Osteocyte (in vitro differentiated cells): ENCODE measurements around the gene MEF2A. TPM values are rescaled to one million over a fixed set of nuclear protein-coding genes. Genes with fewer than 3 reads are reported as not detected.
"Not testable (repeated sequence)": the region's sequence is repeated elsewhere in the genome, so short reads cannot be mapped to it uniquely, and the experiment has no call there.

ENCODE experiments used
- DNase-seq: peaks from one replicate; pipeline ENCODE4 v3.0.0; 2021; ENCODE audit warnings: mixed read lengths; ENCODE audit not compliant: unreplicated experiment; ENCODE audit errors: extremely low spot score
- H3K27ac Mint-ChIP-seq: one replicate; pipeline ENCODE4 v1.8.0; 2021; ENCODE audit warnings: mild to moderate bottlenecking, mixed read lengths; ENCODE audit not compliant: unreplicated experiment
- H3K27me3 Mint-ChIP-seq: one replicate; pipeline ENCODE4 v1.8.0; 2021; ENCODE audit warnings: mixed read lengths; ENCODE audit not compliant: unreplicated experiment
- H3K36me3 Mint-ChIP-seq: one replicate; pipeline ENCODE4 v1.8.0; 2021; ENCODE audit warnings: mixed read lengths; ENCODE audit not compliant: unreplicated experiment
- H3K4me1 Mint-ChIP-seq: one replicate; pipeline ENCODE4 v1.8.0; 2021; ENCODE audit warnings: mixed read lengths; ENCODE audit not compliant: unreplicated experiment
- H3K4me3 Mint-ChIP-seq: one replicate; pipeline ENCODE4 v1.8.0; 2021; ENCODE audit warnings: mild to moderate bottlenecking, moderate library complexity, mixed read lengths; ENCODE audit not compliant: unreplicated experiment
- H3K9me3 Mint-ChIP-seq: one replicate; pipeline ENCODE4 v1.8.0; 2021; ENCODE audit warnings: mixed read lengths; ENCODE audit not compliant: unreplicated experiment
- total RNA-seq: library from RNA; stranded (reverse); gene quantifications from 2 replicates; pipeline ENCODE4 v1.2.1, GENCODE V29; 2021
- TF ChIP-seq, protein P1 (sequence below): fragments of 200-600 bp; sonication (generic); IDR thresholded peaks from 2 replicates; pipeline ENCODE4 v1.5.0; 2021; ENCODE audit warnings: antibody characterized with exemption, mild to moderate bottlenecking, moderate library complexity

MEF2A gene
- total RNA-seq, 1 donor from 2014 or later = 97.8 TPM

DNA sequence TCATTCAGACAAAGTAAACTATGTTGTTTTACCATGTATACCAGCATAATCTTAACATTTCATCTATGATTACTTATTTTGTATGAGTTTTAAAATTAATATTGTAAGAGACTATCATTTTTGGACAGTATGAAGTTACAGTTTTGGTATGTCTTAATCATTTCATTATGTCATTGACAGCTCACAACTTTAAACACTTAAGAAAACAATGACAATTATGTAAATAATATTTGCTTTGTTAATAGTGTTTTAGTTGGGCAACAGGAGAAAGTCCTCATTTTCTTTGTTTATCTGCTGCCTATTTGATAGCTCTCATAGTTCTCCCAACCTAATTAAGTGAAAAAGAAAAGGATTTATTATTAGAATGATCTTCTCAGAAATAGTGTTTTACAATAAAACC lies 80.2 kb downstream of the MEF2A start:
- Mint-ChIP-seq H3K36me3 (peaks cover 49% of the 10 kb centered on the region), H3K27me3 (no peaks in the 10 kb centered on the region), H3K4me1 (peaks cover 18% of the 10 kb centered on the region), H3K27ac (no peak overlapping the region), H3K4me3 (no peak overlapping the region), H3K9me3 (peaks cover 7% of the 10 kb centered on the region)
- TF ChIP-seq, protein P1, sequence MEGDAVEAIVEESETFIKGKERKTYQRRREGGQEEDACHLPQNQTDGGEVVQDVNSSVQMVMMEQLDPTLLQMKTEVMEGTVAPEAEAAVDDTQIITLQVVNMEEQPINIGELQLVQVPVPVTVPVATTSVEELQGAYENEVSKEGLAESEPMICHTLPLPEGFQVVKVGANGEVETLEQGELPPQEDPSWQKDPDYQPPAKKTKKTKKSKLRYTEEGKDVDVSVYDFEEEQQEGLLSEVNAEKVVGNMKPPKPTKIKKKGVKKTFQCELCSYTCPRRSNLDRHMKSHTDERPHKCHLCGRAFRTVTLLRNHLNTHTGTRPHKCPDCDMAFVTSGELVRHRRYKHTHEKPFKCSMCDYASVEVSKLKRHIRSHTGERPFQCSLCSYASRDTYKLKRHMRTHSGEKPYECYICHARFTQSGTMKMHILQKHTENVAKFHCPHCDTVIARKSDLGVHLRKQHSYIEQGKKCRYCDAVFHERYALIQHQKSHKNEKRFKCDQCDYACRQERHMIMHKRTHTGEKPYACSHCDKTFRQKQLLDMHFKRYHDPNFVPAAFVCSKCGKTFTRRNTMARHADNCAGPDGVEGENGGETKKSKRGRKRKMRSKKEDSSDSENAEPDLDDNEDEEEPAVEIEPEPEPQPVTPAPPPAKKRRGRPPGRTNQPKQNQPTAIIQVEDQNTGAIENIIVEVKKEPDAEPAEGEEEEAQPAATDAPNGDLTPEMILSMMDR = no peak
- no peak for DNase-seq

DNA sequence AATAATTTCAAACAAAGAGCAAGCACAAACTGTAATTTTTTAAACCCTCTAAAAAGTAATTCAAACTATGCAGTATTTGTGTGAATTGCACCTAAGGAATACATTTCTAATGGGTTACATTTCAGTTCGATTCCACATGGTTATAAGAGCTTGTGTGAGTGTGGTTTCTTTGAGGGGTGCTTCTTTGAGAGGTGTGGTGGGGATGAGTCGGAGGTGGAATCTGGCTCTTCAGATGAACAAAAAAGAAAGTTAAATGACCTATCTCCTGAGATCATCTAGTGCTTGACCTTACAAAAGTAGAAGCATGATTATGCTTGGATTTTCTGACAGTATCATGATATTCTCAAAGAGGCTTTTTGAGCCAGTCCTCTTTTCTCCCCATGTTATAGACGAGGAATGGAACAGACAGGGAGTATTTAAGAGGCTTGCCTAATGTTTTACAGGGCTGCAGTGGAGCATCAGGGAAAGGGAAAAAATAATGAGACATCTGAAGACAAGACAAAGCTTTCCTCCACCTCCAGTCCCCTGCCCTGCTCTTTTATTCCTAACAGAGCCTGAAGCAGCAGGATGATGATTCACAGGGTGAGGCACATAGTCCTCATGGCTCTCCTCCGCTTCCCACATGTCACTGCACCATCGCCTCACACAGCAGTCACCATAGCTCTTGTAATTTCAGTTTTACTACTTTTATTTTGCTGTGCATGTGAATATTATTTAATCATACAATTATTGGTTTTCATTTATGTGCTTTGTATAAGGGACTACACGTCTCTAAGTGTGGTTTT lies 85.4 kb downstream of the MEF2A start:
- peaks cover 10% of the 10 kb centered on the region for H3K4me1 Mint-ChIP-seq
- no peak overlapping the region for H3K27ac Mint-ChIP-seq
- H3K27me3 Mint-ChIP-seq = no peaks in the 10 kb centered on the region
- no peak overlapping the region for H3K4me3 Mint-ChIP-seq
- H3K36me3 Mint-ChIP-seq = peaks cover 38% of the 10 kb centered on the region
- H3K9me3 Mint-ChIP-seq = peaks cover 6% of the 10 kb centered on the region
- TF ChIP-seq, protein P1 = no peak
- no peak for DNase-seq

DNA sequence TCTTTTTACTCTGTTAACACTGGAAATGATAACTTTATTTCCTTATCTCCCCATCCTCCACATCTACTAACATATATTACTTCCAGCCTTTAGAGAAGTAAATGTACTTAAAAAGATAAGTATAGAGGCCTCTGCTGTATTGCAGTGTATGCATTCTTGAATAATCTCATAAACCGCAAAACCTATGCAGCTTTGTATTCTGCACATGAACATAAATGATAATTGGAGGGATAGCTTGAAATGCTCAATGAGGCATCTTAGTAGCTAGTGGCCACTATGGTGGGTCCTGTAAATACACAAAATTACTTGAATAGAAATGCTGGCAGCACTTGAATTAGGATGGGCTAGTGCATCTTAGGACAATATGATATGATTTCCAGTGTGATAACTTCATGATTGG lies 90.4 kb downstream of the MEF2A start:
- Mint-ChIP-seq H3K27ac (no peak overlapping the region), H3K36me3 (peaks cover 51% of the 10 kb centered on the region), H3K4me1 (peaks cover 10% of the 10 kb centered on the region), H3K4me3 (no peak overlapping the region), H3K9me3 (no peaks in the 10 kb centered on the region), H3K27me3 (no peaks in the 10 kb centered on the region)
- TF ChIP-seq, protein P1 = no peak
- no peak for DNase-seq

DNA sequence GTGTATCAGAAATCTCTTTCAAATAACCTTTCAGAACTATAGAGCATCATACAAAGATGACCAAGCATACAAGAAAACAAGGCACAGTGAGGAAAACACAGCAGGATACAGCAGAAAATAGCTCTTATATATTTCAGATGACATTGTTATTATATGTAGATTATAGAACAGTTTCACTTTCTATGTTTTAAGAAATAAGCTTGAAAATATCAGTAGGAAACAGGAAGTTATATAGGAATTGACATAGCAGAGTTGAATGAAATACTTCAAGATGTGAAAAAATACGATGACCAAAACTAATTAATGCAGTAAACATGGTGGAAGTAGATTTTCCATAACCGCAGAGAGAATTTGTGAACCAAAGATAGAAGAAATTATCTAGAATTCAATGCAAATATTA lies 92.2 kb downstream of the MEF2A start:
- no peak for DNase-seq
- no peak overlapping the region for H3K4me3 Mint-ChIP-seq

DNA sequence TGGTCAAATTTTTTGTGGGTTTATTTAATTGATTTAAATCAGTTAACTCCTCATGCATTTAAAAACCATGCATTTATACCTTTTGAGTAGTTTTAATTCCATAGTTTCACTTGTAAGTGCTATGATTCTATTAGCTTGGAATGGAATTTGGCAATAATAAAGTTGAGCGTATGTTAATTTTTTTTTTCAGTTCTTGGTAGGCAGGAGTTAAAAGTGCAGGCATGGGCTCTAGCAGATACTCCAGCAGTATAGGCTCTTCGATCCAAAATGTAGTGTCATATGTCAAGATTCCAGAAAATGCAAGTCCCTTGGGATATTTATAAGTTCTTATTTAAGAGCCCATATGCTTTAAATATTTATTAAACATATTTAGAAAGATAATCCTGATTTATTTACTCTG lies 97.1 kb downstream of the MEF2A start:
- Mint-ChIP-seq H3K4me3 (no peak overlapping the region), H3K27me3 (no peaks in the 10 kb centered on the region), H3K9me3 (no peaks in the 10 kb centered on the region), H3K36me3 (peaks cover 56% of the 10 kb centered on the region), H3K27ac (no peak overlapping the region), H3K4me1 (peaks cover 27% of the 10 kb centered on the region)
- no peak for DNase-seq
- TF ChIP-seq, protein P1 = no peak

More for the DNA sequence above, 92.2 kb downstream of the MEF2A start:
- TF ChIP-seq, protein P1 = no peak
- Mint-ChIP-seq H3K4me1 (peaks cover 17% of the 10 kb centered on the region), H3K9me3 (no peaks in the 10 kb centered on the region), H3K27ac (no peak overlapping the region), H3K27me3 (no peaks in the 10 kb centered on the region), H3K36me3 (peaks cover 44% of the 10 kb centered on the region)

DNA sequence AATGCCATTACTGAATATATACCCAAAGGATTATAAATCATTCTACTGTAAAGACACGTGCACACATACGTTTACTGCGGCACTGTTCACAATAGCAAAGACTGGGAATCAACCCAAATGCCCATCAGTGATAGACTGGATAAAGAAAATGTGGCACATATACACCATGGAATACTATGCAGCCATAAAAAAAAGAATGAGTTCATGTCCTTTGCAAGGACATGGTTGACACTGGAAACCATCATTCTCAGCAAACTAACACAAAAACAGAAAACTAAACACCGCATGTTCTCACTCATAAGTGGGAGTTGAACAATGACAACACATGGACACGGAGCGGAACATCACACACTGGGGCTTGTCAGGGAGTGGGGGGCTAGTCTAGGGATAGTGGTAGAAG lies 100.3 kb downstream of the MEF2A start:
- not testable (repeated sequence) for H3K9me3 Mint-ChIP-seq, H3K4me3 Mint-ChIP-seq

More for the DNA sequence above, 100.3 kb downstream of the MEF2A start:
- H3K27ac Mint-ChIP-seq, H3K27me3 Mint-ChIP-seq, DNase-seq: not testable (repeated sequence)
- peaks cover 25% of the 10 kb centered on the region for H3K4me1 Mint-ChIP-seq
- peaks cover 40% of the 10 kb centered on the region for H3K36me3 Mint-ChIP-seq
